KMS-11 (cell line): ENCODE data around the gene GUF1.

Experiments
- H2AFZ ChIP-seq: fragments of 200-600 bp; sonication (generic); 2 replicates; pipeline ENCODE4 v1.6.1; 2016; ENCODE audit warnings: antibody characterized with exemption, mixed run types, low read depth
- H3K27ac ChIP-seq: fragments of 200-600 bp; sonication (generic); 2 replicates; pipeline ENCODE4 v1.6.1; 2016; ENCODE audit warnings: mild to moderate bottlenecking, mixed run types
- H3K27me3 ChIP-seq: fragments of 200-600 bp; sonication (generic); 2 replicates; pipeline ENCODE4 v1.6.1; 2017; ENCODE audit warnings: mild to moderate bottlenecking, low read depth, mixed run types, moderate library complexity; ENCODE audit not compliant: insufficient read depth
- H3K36me3 ChIP-seq: fragments of 200-600 bp; sonication (generic); 2 replicates; pipeline ENCODE4 v1.6.1; 2017; ENCODE audit warnings: mild to moderate bottlenecking, mixed run types; ENCODE audit not compliant: insufficient read depth
- H3K4me1 ChIP-seq: fragments of 200-600 bp; sonication (generic); 2 replicates; pipeline ENCODE4 v1.6.1; 2016; ENCODE audit warnings: mild to moderate bottlenecking, low read depth, mixed run types; ENCODE audit not compliant: poor library complexity, severe bottlenecking
- H3K4me2 ChIP-seq: fragments of 200-600 bp; sonication (generic); 2 replicates; pipeline ENCODE4 v1.7.0; 2016; ENCODE audit warnings: mild to moderate bottlenecking, mixed run types
- H3K4me3 ChIP-seq: fragments of 200-600 bp; sonication (generic); IDR thresholded peaks from 2 replicates; pipeline ENCODE4 v1.6.1; 2017; ENCODE audit warnings: low read depth, low read length, mixed read lengths; ENCODE audit not compliant: insufficient read depth
- H3K79me2 ChIP-seq: fragments of 200-600 bp; sonication (generic); 2 replicates; pipeline ENCODE4 v1.6.1; 2016; ENCODE audit warnings: low read depth, mixed run types; ENCODE audit not compliant: insufficient read depth
- H3K9ac ChIP-seq: fragments of 200-600 bp; sonication (generic); 2 replicates; pipeline ENCODE4 v1.6.1; 2016; ENCODE audit warnings: mild to moderate bottlenecking, mixed run types
- H4K20me1 ChIP-seq: fragments of 200-600 bp; sonication (generic); 2 replicates; pipeline ENCODE4 v1.6.1; 2016; ENCODE audit warnings: mild to moderate bottlenecking, mixed run types; ENCODE audit not compliant: insufficient read depth
- CTCF ChIP-seq: fragments of 200-600 bp; sonication (generic); conservative IDR thresholded peaks from 2 replicates; pipeline ENCODE4 v1.6.1; 2017; ENCODE audit warnings: low read depth, mild to moderate bottlenecking, antibody characterized with exemption, low read length, moderate library complexity, mixed read lengths

Gene GUF1, protein sequence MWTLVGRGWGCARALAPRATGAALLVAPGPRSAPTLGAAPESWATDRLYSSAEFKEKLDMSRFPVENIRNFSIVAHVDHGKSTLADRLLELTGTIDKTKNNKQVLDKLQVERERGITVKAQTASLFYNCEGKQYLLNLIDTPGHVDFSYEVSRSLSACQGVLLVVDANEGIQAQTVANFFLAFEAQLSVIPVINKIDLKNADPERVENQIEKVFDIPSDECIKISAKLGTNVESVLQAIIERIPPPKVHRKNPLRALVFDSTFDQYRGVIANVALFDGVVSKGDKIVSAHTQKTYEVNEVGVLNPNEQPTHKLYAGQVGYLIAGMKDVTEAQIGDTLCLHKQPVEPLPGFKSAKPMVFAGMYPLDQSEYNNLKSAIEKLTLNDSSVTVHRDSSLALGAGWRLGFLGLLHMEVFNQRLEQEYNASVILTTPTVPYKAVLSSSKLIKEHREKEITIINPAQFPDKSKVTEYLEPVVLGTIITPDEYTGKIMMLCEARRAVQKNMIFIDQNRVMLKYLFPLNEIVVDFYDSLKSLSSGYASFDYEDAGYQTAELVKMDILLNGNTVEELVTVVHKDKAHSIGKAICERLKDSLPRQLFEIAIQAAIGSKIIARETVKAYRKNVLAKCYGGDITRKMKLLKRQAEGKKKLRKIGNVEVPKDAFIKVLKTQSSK

GRCh38 chr4:44678094-44679041 is at the start of gene GUF1:
GUF1 (plus strand) TSS chr4:44678420; CDS start chr4:44678623, 203 bp downstream.
- H3K9ac ChIP-seq: peak within 1 kb of the TSS; percentile 96
- H3K79me2 ChIP-seq: peaks cover 31% of the 10 kb centered on the region; the same call in 1 of the 2 replicates
- peak within 1 kb of the TSS; percentile 93 for H2AFZ ChIP-seq
- TF ChIP-seq CTCF: no peak
- H3K4me1 ChIP-seq: peaks cover 36% of the 10 kb centered on the region
- H3K27me3 ChIP-seq: no peaks in the 10 kb centered on the region
- H4K20me1 ChIP-seq: no peaks in the 10 kb centered on the region
- H3K4me3 ChIP-seq: peak within 1 kb of the TSS; percentile 77
- peak within 1 kb of the TSS; percentile 84 for H3K4me2 ChIP-seq
- H3K36me3 ChIP-seq: no peaks in the 10 kb centered on the region
- peak within 1 kb of the TSS; percentile 91 for H3K27ac ChIP-seq

DNA sequence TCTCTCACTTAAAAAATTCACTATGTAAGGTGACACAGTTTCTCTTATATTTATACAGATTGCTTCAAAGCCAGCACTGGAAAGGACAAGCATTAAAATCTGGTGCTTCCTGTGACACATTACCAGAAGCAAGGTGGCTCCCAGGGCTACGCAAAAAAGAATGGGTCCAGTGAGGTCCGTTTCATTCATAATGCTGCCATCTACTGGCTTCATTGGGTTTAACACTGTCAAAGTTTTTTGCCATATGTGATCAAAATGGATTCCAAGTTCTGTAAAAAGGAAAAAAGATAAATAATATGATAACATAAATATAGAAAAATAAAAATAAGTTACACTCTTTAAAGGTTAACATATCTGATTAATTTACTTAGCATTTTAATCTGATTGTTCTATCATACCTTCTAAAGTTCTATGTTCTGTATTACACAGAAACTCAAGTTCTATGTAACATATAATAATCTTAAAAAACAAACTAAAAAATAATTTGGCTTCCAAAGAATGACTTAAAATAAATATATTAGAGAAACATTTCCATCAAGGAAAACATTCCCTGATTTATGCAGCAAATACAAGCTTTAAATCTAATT is 48.8 kb upstream of the GUF1 start:
- Histone ChIP-seq H3K4me2 (no peak overlapping the region), H4K20me1 (no peaks in the 10 kb centered on the region), H2AFZ (no peak overlapping the region), H3K36me3 (no peaks in the 10 kb centered on the region), H3K4me1 (no peaks in the 10 kb centered on the region), H3K79me2 (no peaks in the 10 kb centered on the region), H3K9ac (no peak overlapping the region), H3K27ac (no peak overlapping the region), H3K27me3 (no peaks in the 10 kb centered on the region), H3K4me3 (no peak overlapping the region)
- 0 out of 2 replicates have a peak, but pooled peaks have one; percentile 30 for TF ChIP-seq CTCF

GRCh38 chr4:44632089-44632488 is 46.1 kb upstream of the GUF1 start:
- H3K27me3 ChIP-seq: no peaks in the 10 kb centered on the region
- H3K79me2 ChIP-seq: no peaks in the 10 kb centered on the region
- H3K9ac ChIP-seq: no peak overlapping the region
- no peaks in the 10 kb centered on the region for H3K36me3 ChIP-seq
- H4K20me1 ChIP-seq: no peaks in the 10 kb centered on the region
- H3K27ac ChIP-seq: no peak overlapping the region
- H3K4me1 ChIP-seq: no peaks in the 10 kb centered on the region
- H3K4me2 ChIP-seq: no peak overlapping the region
- TF ChIP-seq CTCF: peak; percentile 36; the same call in 1 of the 2 replicates
- no peak overlapping the region for H2AFZ ChIP-seq
- no peak overlapping the region for H3K4me3 ChIP-seq

DNA sequence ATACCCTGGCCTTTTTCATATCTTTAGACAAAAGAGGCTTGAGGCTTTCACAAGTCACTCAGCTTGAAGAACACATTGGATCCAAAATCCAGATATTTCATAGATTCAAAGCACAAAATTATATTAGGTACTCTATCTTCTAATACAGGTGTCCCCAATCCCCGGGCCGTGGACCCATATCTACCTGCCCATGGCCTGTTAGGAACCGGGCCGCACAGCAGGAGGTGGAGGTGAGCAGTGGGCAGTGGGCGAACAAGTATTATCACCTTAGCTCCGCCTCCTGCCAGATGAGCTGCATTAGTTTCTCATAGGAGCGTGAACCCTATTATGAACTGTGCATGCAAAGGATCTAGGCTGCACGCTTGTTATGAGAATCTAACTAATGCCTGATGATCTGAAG is 45.5 kb upstream of the GUF1 start:
- TF ChIP-seq CTCF: no peak
- H3K36me3 ChIP-seq: no peaks in the 10 kb centered on the region

More for the DNA sequence above, 45.5 kb upstream of the GUF1 start:
- no peak overlapping the region for H3K4me2 ChIP-seq
- H3K79me2 ChIP-seq: no peaks in the 10 kb centered on the region
- H4K20me1 ChIP-seq: no peaks in the 10 kb centered on the region
- no peak overlapping the region for H3K27ac ChIP-seq
- no peaks in the 10 kb centered on the region for H3K27me3 ChIP-seq
- H3K4me3 ChIP-seq: no peak overlapping the region
- no peak overlapping the region for H2AFZ ChIP-seq
- no peak overlapping the region for H3K9ac ChIP-seq
- no peaks in the 10 kb centered on the region for H3K4me1 ChIP-seq
